ENCODE results near the gene TXNIP.

TXNIP gene

DNA sequence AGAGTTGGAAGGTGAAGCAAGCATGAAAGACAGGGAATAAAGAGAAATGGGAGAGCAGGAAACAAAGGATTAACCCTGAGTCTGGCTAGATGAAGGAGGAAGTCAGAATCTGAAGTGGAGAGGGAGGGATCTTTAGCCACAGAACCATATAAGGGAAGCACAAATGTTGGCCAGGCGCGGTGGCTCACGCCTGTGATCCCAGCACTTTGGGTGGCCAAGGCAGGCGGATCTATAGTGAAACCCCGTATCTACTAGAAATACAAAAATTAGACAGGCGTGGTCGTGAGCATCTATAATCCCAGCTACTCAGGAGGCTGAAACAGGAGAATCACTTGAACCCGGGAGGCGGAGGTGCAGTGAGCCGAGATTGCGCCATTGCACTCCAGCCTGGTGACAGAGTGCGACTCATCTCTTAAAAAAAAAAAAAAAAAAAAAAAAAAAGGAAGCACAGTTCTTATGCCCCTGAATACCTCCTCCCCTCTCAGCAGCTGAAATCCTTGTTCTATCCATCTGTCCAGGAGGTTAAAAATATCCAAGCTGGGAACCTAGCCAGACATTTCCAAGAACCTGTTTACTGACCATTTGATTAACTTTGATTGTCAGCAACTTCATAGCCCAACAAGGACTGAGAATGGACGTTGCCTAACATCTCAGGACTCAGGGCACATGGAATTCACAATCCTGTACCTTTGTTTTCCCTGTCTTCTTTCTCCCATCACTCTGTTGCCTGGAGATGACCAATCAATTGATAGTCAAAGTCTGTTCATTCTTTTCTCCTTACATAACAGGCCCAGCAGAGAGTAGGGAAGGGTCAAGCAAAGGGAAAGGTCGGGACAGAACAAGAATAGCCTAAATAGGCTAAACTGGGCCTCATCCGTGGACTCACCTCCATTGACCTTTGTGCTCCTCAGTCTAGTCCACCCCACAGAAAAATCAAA is 10.6 kb downstream of the TXNIP start:
- DNase-seq (ENCODE audit: low read depth in 2 of 2), result no peak

DNA sequence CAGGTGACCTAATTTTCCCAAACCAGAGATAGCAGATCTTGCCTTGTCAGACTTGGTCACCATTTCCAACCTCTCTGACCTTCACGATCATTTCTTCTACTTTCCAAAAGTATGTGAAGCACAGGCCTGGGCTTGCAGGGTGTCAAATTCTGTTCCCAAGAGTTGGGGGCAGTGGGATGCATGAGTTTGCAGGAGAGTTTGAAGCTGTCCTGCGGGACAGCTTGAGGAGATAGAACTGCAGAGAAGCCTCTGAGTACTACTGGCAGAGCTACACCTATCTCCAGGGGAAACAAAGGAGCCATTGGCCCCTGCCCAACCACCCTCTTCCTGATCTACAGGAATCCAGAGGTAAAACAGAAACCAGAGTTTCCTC is 11.3 kb downstream of the TXNIP start:
- DNase-seq (ENCODE audit: low read depth in 2 of 2), result no peak

DNA sequence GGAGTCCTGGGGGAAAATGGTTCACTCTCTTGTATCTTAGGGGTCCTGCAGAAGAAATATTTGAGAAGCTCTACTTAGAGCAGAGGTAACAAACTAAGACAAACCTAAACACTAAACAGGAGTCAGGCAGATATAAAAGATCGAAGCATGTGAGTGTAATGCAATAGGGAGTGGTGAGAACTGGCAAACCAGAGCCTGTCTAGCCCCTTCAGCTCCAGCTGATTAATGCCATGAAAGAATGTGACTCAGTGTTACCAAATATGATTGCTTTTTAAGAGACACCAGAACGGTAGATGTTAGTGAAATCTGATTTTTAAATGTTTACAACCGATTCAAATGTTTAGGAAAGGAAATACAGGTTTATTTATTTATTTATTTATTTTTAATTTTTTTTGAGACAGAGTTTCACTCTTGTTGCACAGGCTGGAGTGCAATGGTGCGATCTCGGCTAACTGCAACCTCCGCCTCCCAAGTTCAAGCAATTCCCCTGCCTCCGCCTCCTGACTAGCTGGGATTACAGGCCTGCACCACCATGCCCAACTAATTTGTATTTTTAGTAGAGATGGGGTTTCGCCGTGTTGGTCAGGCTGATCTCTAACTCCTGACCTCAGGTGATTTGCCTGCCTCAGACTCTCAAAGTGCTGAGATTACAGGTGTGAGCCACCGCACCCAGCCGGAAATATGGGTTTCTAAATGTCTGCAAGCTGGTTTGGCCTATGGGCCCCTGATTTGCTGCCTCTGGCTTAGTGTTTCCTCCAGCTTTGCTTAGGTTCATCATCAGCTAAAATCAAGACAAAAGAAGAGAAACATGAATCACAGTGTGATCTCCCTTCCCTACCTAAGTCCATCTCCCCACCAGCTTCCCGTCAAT is 12.2 kb downstream of the TXNIP start:
- no peak for DNase-seq (ENCODE audit: low read depth in 2 of 2)

DNA sequence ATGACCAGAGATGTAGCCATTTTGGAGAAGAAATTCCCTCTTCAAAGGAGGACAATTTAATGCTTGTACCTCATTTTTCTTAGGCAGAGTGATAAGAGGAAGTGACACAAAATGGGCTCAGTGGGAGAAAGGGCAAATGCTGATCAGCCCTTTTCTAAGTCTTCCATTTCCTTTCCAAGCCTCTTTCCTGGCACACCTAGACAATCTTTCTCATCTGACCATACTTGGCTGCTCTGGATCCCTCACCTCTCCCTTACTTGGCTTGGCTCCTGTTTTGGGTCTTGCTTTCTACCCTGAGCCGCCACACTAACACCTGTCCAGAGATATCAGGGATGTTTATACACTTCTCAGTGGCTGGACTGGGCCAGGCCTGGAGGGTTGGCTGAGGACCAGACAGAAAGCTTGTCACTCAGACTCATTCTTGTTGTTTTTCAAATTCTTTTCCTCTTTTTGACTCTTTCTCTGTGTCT is 13.1 kb downstream of the TXNIP start:
- no peak for DNase-seq (ENCODE audit: low read depth in 2 of 2)

DNA sequence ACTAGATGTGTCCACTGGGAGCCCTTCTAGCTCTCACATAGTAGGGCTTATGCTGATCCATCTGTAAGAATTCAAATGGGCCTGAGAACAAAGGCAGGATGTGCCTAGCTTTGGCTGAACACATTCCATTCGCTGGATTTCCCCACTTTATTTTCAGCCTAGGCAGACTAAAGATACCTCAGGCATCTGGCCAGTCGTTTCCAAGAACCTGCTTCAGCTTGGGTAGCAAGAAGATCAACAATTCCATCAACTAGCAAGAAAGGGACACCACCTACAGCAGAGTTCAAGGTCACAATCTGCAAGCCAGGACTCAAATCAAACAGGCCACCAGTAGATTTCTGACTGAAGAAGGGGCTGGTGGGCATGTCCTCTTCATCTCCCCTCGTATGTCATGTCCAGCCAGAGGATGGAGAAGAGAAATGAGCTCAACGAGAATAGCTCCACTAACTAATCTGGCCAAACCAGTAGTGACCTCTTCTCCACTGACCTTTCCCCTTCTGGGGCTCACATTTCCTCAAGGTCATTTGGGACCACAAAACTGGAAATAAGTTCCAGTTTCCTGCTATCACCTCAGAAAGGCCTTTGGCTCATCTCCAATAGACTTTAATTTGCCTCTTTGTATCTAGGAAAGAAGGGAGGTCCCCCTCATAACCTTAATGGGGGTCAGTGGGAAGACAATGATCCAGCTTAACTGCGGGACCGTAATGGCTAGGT is 14.2 kb downstream of the TXNIP start:
- DNase-seq (ENCODE audit: low read depth in 2 of 2), result no peak

DNA sequence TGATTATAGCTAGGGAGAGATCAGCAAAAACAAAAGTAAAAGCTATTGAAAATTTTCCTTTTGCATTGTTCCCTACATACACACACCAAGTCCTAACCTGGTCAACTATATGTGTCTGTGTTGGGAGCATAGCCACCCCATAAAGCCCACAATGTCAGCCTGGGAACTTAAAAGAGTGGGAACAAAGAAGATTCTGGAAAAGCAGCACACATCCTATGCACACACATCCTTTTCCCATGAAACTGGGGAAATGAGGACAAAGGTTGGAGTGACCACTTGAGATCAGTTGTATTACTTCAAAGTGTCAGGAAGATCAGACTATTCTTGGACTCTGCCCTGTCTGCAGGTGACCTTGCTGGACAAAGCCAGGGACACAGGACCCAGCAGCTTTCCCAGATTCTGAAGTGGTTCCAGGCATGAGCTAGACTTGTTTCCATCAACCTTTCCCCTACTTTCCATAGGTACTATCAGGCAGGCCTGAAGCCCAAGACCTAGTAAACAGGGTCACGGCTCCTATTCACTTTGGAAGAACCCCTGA is 15.9 kb downstream of the TXNIP start:
- DNase-seq (ENCODE audit: low read depth in 2 of 2), result no peak

- no peak for DNase-seq (ENCODE audit: low read depth in 2 of 2)
Observed at GRCh38 chr1:145979746-145980456, 16.5 kb downstream of the TXNIP start.

- DNase-seq (ENCODE audit: low read depth in 2 of 2), result peak; percentile 39 to 60
Observed at GRCh38 chr1:145978854-145979745, 17.3 kb downstream of the TXNIP start.

DNA sequence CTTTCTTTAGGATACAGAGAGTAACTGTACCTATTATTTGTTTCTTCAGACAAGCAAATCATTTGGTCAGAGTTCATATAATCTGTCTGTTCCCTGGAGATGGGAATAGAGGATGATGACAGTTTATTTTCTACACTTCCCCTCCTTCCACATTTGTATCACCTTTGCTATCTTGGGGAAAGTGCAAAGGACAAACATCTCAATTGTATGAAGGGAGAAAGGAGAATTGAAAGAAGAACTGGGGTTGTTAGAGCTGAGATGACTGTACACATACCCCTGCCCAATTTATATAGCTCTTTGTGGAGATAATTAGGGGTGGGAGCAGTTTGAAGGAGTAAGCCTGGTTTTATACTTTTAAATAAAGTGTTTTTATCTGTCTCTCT is 17.9 kb downstream of the TXNIP start:
- DNase-seq (ENCODE audit: low read depth in 2 of 2), result no peak

DNA sequence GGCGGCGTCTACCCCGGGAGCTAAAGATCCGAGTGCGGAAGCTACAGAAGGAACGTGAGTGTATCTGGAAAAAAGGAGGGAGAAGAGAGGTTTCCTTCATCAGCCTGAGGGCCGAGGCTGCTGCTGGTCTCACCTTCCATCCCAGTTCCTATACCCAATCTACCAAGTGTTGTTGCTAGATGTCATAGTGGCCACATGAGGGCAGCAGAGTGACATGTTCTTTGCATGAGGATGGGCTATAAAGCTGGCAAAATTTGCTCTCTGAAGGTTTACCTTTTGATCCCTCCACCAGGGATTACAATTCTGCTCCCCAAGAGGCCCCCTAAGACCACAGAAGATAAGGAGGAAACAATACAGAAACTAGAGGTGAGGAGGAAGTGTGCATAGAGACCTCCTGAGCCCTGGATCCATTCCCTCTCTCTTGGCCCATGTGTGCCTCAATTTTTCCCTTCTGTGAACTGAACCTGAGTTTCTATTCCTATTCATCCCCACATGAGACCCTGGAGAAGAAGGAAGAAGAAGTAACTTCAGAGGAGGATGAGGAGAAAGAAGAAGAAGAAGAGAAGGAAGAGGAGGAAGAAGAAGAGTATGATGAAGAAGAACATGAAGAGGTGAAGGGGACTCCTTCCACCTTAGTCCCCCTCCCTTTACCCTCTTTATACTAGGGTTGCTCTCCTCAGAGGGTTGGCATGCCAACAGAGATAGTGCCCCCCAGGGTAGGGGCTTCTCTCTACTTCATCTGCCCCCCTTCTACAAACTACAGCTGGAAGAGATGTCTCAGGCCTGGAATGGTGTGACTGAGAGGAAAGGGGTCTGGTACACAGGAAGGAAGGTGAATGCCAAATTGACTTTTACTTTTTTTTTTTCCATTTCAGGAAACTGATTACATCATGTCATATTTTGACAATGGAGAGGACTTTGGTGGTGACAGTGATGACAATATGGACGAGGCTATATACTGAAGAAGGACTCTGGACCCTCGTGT is 18.6 kb downstream of the TXNIP start:
- peak; percentile 49 to 54 for DNase-seq (ENCODE audit: low read depth in 2 of 2)

- no peak for DNase-seq (ENCODE audit: low read depth in 2 of 2)
Observed at GRCh38 chr1:145977016-145977415, 19.4 kb downstream of the TXNIP start.

- DNase-seq (ENCODE audit: low read depth in 2 of 2), result no peak
Observed at GRCh38 chr1:145975216-145975615, 21.2 kb downstream of the TXNIP start.

DNA sequence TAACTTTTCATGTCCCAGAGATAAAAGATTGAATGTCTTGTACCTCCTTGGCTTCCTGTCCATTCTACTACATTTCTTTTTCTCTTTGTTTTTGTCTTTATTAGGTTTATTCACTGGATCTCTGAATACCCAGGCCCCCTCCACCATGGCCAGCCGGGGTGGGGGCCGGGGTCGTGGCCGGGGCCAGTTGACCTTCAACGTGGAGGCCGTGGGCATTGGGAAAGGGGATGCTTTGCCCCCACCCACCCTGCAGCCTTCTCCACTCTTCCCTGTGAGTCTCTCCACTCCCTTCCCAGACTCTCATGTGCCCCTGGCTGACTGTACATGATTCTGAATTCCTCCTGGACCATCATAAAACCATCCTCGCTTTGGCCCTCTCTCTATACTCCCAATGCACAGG is 21.7 kb downstream of the TXNIP start:
- no peak for DNase-seq (ENCODE audit: low read depth in 2 of 2)

DNA sequence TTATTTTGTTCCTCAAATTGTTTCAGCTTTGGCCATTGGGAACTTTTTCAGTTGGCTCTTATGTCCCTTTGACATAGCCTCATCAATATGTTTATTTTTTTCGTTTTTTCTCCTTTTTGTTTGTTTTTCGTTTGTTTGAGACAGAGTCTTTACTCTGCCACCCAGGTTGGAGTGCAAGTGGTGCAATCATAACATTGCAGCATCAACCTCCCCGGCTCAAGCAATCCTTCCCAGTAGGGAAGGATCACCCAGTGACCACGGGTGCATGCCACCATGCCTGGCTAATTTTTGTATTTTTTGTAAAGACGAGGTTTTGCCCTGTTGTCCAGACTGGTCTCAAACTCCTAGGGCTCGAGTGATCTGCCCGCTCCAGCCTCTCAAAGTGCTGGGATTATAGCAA is 23.8 kb downstream of the TXNIP start:
- DNase-seq (ENCODE audit: low read depth in 2 of 2), result no peak

DNA sequence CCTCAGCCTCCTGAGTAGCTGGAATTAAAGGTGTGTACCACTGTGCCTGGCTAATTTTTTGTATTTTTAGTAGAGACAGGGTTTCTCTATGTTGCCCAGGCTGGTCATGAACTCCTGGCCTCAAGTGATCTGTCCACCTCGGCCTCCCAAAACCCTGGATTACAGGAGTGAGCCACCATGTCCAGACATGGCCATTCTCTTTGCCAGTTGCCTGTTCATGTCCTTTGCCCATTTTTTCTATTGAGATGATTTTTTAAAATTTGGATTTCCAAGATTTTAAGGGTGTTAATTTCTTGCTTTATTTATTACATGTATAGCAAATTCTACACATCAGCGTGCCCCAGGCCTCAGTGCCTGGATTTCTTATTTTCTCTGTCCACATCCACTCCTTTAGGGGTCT is 29.1 kb downstream of the TXNIP start:
- no peak for DNase-seq (ENCODE audit: low read depth in 2 of 2)

- DNase-seq (ENCODE audit: low read depth in 2 of 2), result no peak
Observed at GRCh38 chr1:145965119-145965744, 31.1 kb downstream of the TXNIP start.

DNA sequence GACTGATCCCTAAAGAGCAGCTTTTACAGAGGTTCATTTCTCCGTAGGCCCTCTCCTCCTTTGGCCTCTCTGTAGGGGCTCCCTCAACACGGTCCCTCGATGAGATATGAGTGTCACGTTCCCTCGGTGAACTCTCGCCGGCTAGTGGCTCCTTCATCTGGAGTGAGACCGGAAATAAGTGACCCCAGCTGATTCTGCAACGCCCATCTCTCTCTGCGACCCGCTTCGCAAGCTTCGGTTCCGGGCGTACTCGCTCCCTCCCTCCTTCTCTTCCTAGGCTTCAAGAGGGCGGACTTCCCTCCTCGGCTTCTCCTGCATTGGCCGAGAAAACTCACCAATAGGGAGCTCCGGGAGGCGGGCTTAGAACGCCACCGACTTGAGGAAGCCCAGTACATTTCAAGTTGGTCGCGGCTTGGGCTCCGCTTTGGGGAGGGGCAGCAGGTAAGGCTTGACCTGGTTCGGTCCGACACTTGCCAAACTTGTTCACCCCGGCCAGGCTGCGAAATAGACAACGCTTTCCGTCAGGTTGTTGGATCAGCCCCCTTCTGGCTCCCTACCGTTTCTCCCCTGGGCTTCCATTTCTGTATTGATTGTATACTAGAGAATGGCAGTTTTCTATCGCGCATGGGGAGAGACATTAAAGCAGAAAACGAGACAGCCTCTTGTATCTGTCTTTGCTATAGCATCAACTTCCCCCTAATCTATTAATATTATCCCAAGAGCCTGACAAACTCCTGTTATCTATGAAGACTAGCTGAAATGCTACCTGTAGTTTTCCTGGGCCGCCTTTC is 31.9 kb downstream of the TXNIP start, which contains the start of the genes ANKRD34A and POLR3GL:
Gene ANKRD34A (minus strand): TSS at position 248 of the 791 bp plus-strand sequence. CDS start 2,816 bp downstream, outside the sequence.
Gene POLR3GL (plus strand): TSS at position 363 of the 791 bp plus-strand sequence. CDS start 10,176 bp downstream, outside the sequence.
- peak; percentile 75 to 77 for DNase-seq (ENCODE audit: low read depth in 2 of 2)
